Naive thymus-derived CD8-positive, alpha-beta T cell (primary cell): ENCODE measurements around the gene ALDH8A1. TPM values are rescaled to one million over a fixed set of nuclear protein-coding genes. Genes with fewer than 3 reads are reported as not detected.
A peak's percentile ranks its signal among the peaks of the same experiment; 100 is the strongest.

ENCODE experiments used
- ATAC-seq, 2 donors: fragments of 150-1000 bp; cut with Tn5 transposase in 1 of 2; sonication (Bioruptor Pico), chemical (Tn5 transposase) in 1 of 2; 1 replicate in 1 of 2; 2 replicates in 1 of 2; pipeline ENCODE4 v1.10.0; 2021; ENCODE audit warnings: mild to moderate bottlenecking in 2 of 2, moderate library complexity in 2 of 2
- POLR2A ChIA-PET: fragments of 350-600 bp; sonication (Branson Sonifier 250); formaldehyde crosslinking; loops from one replicate; lab custom pipeline; 2021; ENCODE audit warnings: antibody characterized with exemption; lab: Charles Lee
- DNase-seq, 10 donors: peaks; one replicate each; pipeline versions ENCODE4 v3.0.0 to v3.0.0-alpha.2; 2020 to 2022
- H3K27ac Mint-ChIP-seq, 10 donors: one replicate each; pipeline ENCODE4 v1.8.0; 2020 to 2022; ENCODE audit warnings: mild to moderate bottlenecking in 10 of 10, mixed read lengths in 10 of 10, moderate library complexity in 4 of 10, inconsistent platforms in 1 of 10
- H3K27me3 Mint-ChIP-seq, 5 donors: one replicate each; pipeline ENCODE4 v1.8.0; 2021 to 2022; ENCODE audit warnings: mixed read lengths in 5 of 5
- H3K36me3 Mint-ChIP-seq, 3 donors: one replicate each; pipeline ENCODE4 v1.8.0; 2020 to 2022; ENCODE audit warnings: mixed read lengths in 3 of 3, mild to moderate bottlenecking in 2 of 3, inconsistent platforms in 1 of 3
- H3K4me1 Mint-ChIP-seq, 4 donors: one replicate each; pipeline ENCODE4 v1.8.0; 2021 to 2022; ENCODE audit warnings: mixed read lengths in 4 of 4
- H3K4me3 Mint-ChIP-seq, 10 donors: one replicate each; pipeline ENCODE4 v1.8.0; 2020 to 2022; ENCODE audit warnings: mild to moderate bottlenecking in 10 of 10, mixed read lengths in 10 of 10, moderate library complexity in 6 of 10, inconsistent platforms in 1 of 10
- H3K9me3 Mint-ChIP-seq, 9 donors: one replicate each; pipeline ENCODE4 v1.8.0; 2020 to 2022; ENCODE audit warnings: mixed read lengths in 9 of 9, mild to moderate bottlenecking in 3 of 9, inconsistent platforms in 1 of 9, moderate library complexity in 1 of 9
- polyA plus RNA-seq, 3 donors: library from polyadenylated mRNA; unstranded; fragments of 300-500 nt; fragmentation: Illumina TruSeq; gene quantifications; one replicate each; pipeline ENCODE4 v1.2.3, GENCODE V29; 2021
- total RNA-seq, 8 experiments: library from RNA in 2 of 8; stranded (reverse) in 2 of 8; gene quantifications; one replicate each; pipeline ENCODE4 v1.2.3 and lab custom pipeline; 2021 to 2026

Gene ALDH8A1
- total and polyA plus RNA-seq, 5 experiments from 2014 or later, result 0.12 to 7.6 (median 2.4) TPM; not detected in 1

DNA sequence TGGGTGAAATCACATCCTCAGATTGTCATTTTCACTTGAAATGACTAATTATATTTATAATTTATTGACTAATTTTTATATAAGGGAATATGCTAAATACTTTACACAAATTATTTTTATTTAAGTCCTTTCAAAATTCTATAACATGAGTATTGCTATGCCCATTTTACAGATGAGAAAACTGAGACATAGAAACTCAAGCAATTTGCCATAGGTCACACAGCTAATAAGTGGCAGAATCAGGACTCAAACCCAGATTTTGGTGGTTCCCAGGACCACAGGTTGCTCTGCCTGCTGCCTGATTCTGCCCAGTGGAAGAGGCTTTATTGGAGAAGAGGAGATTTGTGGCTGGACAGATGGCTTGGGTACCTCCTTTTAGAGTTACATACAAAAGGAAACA lies 4.9 kb downstream of the ALDH8A1 start:
- no peak for ATAC-seq
- no peaks in the 10 kb centered on the region for H3K9me3 Mint-ChIP-seq
- H3K36me3 Mint-ChIP-seq, result peaks cover 0 to 3% (median 2%) of the 10 kb centered on the region in 3 donors
- no peak overlapping the region for H3K27ac Mint-ChIP-seq
- no peak for DNase-seq
- H3K4me3 Mint-ChIP-seq, result no peak overlapping the region
- H3K27me3 Mint-ChIP-seq, result no peaks in the 10 kb centered on the region
- POLR2A ChIA-PET, result no interaction called here
- no peaks in the 10 kb centered on the region for H3K4me1 Mint-ChIP-seq

DNA sequence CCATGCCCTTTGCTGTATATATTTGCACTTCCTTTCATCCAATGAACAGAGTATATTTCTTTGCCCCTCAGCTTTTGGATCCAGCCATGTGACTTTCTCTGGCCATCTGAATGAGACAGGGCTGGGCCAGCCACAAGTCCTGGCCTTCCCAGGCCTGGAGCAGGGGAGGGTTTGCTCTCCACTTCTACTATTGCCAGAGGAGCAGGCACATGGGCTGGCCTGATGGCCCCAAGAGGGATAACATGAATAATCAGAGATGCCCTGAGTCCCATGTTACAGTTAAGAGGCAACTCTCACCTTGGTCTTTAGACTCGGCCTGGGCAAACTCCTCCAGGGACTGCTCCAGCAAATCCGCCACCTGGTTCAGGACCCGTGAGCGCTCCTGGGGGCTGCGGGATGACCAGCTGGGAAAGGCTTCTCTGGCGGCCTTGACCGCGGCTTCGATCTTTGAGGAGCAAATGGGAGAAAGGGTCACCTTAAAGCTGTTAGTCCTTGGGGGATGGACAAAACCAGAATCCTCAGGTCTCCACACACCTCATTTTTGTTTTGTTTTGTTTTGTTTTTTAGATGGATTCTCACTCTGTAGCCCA lies 6.3 kb downstream of the ALDH8A1 start:
- no peak for ATAC-seq

DNA sequence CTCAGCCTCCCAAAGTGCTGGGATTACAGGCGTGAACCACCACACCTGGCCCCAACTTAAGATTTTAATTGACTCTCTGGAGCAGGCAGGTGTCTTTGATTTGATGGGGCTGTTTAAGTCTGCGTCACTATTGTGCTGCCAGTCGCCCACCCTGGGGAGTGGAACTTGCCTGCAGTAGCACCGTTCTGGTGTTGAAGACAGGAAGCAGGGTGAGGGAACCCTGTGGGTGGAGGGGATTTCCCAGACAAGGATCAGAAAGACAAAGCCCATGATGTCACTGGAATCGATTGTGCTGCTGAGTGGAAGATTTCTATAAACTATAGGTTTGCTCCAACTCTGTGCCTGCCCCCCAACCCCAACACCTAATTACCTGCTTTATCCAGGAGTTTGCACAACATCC lies 11.0 kb downstream of the ALDH8A1 start:
- DNase-seq (peak in 9 of 10 donors; percentile 8 to 53 (median 35)), ATAC-seq (peak; percentile 92 to 98)
- Mint-ChIP-seq H3K27ac (peak overlapping the region in 3 of 10 donors; percentile 37 to 68 (median 41)), H3K9me3 (no peaks in the 10 kb centered on the region), H3K36me3 (peaks cover 0 to 13% (median 0%) of the 10 kb centered on the region in 3 donors), H3K27me3 (no peaks in the 10 kb centered on the region), H3K4me3 (no peak overlapping the region), H3K4me1 (peaks cover 3 to 11% (median 7%) of the 10 kb centered on the region in 4 donors)
- POLR2A ChIA-PET, result no interaction called here

More for the DNA sequence above, 6.3 kb downstream of the ALDH8A1 start:
- no peaks in the 10 kb centered on the region for H3K27me3 Mint-ChIP-seq
- POLR2A ChIA-PET, result no interaction called here
- no peak overlapping the region for H3K4me3 Mint-ChIP-seq
- H3K4me1 Mint-ChIP-seq, result peaks cover 3 to 11% (median 7%) of the 10 kb centered on the region in 4 donors
- H3K36me3 Mint-ChIP-seq, result peaks cover 0 to 3% (median 2%) of the 10 kb centered on the region in 3 donors
- no peaks in the 10 kb centered on the region for H3K9me3 Mint-ChIP-seq
- no peak for DNase-seq
- peak overlapping the region in 1 of 10 donors; percentile 20 for H3K27ac Mint-ChIP-seq

DNA sequence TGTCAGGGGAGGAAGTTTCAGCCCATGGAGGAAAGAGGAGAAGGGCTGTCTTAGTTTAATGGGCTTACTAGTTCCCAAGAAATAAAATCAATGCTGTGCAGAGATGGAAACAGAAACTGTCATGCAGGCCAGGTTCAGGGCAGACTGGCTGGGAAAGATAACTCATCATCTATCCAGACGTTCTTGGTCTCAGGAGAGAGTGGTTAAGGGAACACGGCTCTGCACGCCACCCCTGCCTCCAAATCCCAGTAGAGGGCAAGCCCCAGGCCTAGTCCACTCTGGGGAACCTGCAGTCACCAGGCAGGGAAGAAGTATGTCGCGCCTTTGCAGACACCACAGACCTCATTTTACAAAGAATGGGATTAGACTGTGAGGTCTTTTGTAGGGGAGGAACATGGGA lies 12.5 kb downstream of the ALDH8A1 start:
- POLR2A ChIA-PET, result no interaction called here
- H3K27ac Mint-ChIP-seq, result no peak overlapping the region
- H3K36me3 Mint-ChIP-seq, result peaks cover 0 to 13% (median 0%) of the 10 kb centered on the region in 3 donors
- H3K27me3 Mint-ChIP-seq, result no peaks in the 10 kb centered on the region
- no peak for ATAC-seq
- H3K4me1 Mint-ChIP-seq, result peaks cover 3 to 11% (median 7%) of the 10 kb centered on the region in 4 donors
- no peak for DNase-seq
- no peak overlapping the region for H3K4me3 Mint-ChIP-seq
- H3K9me3 Mint-ChIP-seq, result no peaks in the 10 kb centered on the region

DNA sequence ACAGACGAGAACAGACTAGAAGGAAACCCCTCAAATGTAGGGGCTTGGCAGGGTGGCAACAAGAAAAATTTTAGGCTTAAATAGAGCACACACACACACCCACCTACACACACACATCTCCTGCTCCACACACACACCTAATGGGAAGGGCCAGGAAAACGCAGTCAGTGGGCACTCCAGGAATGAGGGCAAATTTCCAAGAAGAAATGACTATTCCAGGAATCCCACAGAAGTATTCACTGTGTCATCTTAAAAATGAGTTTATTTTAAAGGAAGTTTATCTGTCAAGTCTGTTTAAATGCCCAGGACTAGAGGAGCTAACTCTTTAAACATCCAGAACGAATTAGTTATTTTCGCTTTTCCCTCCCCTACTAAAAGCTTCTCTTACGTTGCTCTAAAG lies 13.0 kb downstream of the ALDH8A1 start:
- POLR2A ChIA-PET, result no interaction called here
- peaks cover 3 to 11% (median 7%) of the 10 kb centered on the region in 4 donors for H3K4me1 Mint-ChIP-seq
- no peak overlapping the region for H3K4me3 Mint-ChIP-seq
- DNase-seq (no peak), ATAC-seq (no peak)
- H3K27me3 Mint-ChIP-seq, result no peaks in the 10 kb centered on the region
- H3K27ac Mint-ChIP-seq, result no peak overlapping the region
- no peaks in the 10 kb centered on the region for H3K9me3 Mint-ChIP-seq
- H3K36me3 Mint-ChIP-seq, result peaks cover 0 to 14% (median 0%) of the 10 kb centered on the region in 3 donors

DNA sequence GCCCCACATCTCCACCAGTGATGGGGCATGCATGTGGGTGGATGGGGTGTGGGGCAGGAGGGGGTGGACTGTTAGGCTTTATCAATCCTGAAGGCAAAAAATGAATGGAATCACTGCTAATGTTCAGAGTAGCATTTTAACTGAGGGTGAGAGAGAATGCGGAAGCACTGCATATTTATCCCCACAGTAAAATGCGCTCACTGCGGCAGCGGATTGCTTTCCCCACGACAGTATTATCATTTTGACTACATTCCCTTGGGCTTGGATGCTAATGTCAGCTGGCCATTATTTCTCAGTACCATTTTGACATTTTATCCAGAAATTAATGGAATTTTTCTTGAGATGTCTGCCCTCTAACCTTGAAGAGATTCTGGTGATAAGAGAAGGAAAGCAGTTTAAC lies 13.4 kb downstream of the ALDH8A1 start:
- POLR2A ChIA-PET, result no interaction called here
- H3K9me3 Mint-ChIP-seq, result no peaks in the 10 kb centered on the region
- DNase-seq (no peak), ATAC-seq (no peak)
- H3K27ac Mint-ChIP-seq, result no peak overlapping the region
- peaks cover 3 to 11% (median 7%) of the 10 kb centered on the region in 4 donors for H3K4me1 Mint-ChIP-seq
- peaks cover 0 to 16% (median 0%) of the 10 kb centered on the region in 3 donors for H3K36me3 Mint-ChIP-seq
- H3K27me3 Mint-ChIP-seq, result no peaks in the 10 kb centered on the region
- no peak overlapping the region for H3K4me3 Mint-ChIP-seq

DNA sequence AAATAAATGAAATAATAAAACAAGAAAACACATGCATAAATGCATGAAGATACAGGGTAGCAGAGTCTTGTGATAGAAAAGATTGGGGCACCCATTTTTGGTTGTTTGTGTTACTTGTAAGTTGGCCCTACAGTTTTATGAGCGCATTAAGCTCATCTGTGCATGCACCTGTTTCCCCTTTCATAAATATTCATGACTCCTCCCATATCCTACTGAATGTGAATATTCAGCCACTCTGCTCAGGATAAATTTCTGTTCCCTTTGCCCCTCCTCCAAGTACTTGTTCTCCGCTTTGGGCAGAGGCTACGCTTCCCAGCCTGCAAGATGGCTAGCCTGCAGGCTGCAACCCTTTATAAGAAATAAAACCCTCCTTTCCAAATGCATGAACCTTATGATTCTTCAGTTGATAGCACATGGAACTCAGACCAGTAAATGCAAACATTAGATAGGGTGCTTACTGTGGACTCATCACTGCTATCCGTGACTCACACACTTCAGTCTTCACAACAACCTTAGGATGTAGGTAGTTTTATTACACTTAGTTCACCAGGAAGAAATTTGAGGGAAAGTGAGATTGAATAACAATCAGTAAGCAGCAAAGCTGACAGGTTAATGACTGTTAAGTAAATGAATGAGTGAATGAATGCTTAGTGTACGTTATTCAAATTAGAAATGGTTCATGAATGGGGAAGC lies 15.0 kb downstream of the ALDH8A1 start:
- peaks cover 0 to 16% (median 0%) of the 10 kb centered on the region in 3 donors for H3K36me3 Mint-ChIP-seq
- no peak overlapping the region for H3K4me3 Mint-ChIP-seq
- POLR2A ChIA-PET, result no interaction called here
- no peaks in the 10 kb centered on the region for H3K27me3 Mint-ChIP-seq
- no peak for ATAC-seq
- no peak for DNase-seq
- H3K27ac Mint-ChIP-seq, result no peak overlapping the region
- H3K4me1 Mint-ChIP-seq, result peaks cover 3 to 11% (median 7%) of the 10 kb centered on the region in 4 donors
- H3K9me3 Mint-ChIP-seq, result no peaks in the 10 kb centered on the region

DNA sequence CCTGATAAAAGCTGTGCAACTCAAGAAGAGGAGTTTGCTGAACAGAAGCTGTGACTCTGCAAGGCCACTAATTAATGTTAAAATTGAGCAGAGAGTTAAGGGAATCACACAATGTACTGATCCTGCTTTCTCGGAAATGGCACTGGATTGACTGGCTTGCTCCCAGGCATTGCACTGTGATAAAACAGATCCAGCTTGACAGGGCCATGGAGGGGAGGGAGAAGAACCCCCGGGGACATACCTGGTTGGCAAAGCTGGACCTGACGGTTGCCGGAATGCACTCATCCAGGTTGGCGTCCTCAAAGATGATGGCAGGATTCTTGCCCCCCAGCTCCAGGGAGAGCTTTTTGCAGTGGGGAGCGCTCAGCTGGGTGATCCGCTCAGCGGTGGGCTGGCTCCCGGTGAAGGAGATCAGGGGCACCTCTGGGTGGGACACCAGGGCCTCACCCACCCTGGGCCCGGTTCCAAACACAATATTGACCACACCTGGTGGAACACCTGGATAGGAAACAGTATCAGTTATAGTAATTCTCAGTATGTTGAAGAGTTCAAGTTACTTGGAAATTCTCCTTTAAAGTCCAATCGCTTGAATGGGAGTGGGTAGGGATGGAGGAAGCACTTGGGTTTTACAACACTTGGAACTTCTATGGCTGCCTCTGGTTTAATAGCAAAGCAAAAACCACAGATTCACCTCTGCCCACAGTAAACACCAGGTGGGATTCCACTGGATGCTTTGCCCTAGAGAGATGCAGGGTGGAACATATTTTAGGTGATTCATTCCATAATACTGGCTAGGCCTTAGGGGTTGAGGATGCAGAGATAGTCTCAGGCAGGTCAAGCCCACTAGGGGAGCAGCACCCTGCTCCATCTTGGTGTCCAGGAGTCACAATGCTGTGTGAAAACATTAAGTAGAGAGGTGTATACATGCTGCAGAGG lies 17.1 kb downstream of the ALDH8A1 start:
- no peak for ATAC-seq
- no peaks in the 10 kb centered on the region for H3K27me3 Mint-ChIP-seq
- H3K4me1 Mint-ChIP-seq, result peaks cover 0 to 3% (median 0%) of the 10 kb centered on the region in 4 donors
- H3K27ac Mint-ChIP-seq, result peak overlapping the region in 2 of 10 donors; percentile 1 to 72
- H3K4me3 Mint-ChIP-seq, result no peak overlapping the region
- POLR2A ChIA-PET, result no interaction called here
- no peaks in the 10 kb centered on the region for H3K9me3 Mint-ChIP-seq
- no peak for DNase-seq
- H3K36me3 Mint-ChIP-seq, result peaks cover 2 to 19% (median 5%) of the 10 kb centered on the region in 3 donors

DNA sequence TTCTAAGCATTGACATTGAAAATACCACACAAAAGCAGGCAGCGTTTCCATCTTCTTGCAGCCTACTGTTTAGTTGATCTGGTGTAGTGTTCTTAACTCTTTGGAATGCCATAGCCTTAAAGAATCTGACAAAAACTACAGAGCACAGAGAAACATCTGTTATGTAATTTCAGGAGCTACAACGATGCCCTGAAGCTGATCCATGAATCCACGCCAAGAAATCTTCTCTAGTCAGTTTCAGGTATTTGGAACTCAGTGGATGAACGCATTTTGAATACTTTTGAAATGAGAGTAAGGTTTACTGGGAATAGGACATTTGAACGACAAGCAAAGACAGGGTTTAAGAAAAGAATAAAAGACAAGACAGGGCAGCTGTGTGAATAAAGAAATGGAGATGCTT lies 17.8 kb downstream of the ALDH8A1 start:
- Mint-ChIP-seq H3K27ac (peak overlapping the region in 1 of 10 donors; percentile 72), H3K36me3 (peaks cover 2 to 19% (median 5%) of the 10 kb centered on the region in 3 donors)
- POLR2A ChIA-PET, result no interaction called here

DNA sequence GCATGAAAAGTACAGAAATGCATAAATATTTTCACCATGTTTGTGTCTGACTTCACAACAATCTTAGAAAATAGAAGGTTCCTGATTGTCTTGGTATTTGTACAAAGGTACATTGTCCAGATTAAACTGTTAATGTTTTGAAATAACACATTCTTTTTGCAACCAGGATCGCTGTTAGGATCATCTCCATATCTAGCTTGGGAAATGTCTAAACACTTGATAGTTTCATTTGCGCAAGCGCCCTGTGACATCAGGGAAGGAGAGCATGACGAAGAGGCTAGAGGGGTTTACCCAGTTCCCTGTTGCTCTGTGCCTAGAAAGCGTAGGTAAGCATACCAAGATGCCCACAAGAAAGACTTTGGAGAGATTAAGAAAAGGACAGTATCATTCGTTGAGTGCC lies 19.4 kb downstream of the ALDH8A1 start:
- Mint-ChIP-seq H3K27me3 (no peaks in the 10 kb centered on the region), H3K36me3 (peaks cover 7 to 23% (median 9%) of the 10 kb centered on the region in 3 donors), H3K4me1 (peaks cover 0 to 3% (median 0%) of the 10 kb centered on the region in 4 donors), H3K4me3 (no peak overlapping the region), H3K27ac (no peak overlapping the region), H3K9me3 (no peaks in the 10 kb centered on the region)
- ATAC-seq (no peak), DNase-seq (no peak)
- POLR2A ChIA-PET, result interaction anchor here (0.5 kb wide), 1 partner anchor 566 kb away, joined by 3 read pairs; no protein-coding TSS in a partner anchor

More for the DNA sequence above, 17.8 kb downstream of the ALDH8A1 start:
- ATAC-seq (no peak), DNase-seq (no peak)
- Mint-ChIP-seq H3K27me3 (no peaks in the 10 kb centered on the region), H3K9me3 (no peaks in the 10 kb centered on the region), H3K4me3 (no peak overlapping the region), H3K4me1 (peaks cover 0 to 3% (median 0%) of the 10 kb centered on the region in 4 donors)

DNA sequence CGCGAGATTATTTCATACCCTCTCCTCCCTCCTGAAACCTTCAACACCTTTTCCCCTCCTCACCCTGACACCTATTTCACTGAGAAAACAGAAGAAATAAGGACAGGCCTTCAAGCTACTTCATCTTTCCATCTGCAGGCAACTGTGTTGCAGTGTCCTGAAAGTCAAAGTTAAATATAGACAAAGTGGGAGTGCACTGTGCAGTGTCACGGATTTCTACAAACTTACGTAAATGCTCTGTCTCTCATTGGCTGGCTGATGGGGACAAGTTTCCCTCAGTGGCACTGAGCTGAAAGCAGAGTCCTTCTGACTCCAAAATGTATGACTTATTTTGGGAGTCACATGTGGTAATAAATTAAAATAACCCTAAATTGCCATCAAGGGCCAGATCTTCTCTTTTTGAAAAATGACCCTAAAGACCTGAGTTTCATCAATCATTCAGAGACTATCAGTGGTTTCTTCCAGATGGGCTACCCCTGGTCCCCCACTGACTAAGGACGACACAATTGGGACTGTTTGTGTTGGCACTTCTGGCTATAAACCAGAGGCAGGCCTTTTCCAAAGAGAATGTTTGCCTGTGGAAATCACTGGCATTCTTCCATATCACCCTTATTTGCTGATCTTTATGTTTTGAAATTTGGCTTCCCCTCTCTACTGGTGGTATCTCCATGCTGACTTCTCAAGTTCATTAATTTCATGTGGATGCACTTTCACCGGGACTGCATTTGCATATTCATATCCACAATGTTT lies 21.6 kb downstream of the ALDH8A1 start:
- H3K4me3 Mint-ChIP-seq, result no peak overlapping the region
- no peaks in the 10 kb centered on the region for H3K27me3 Mint-ChIP-seq
- no peaks in the 10 kb centered on the region for H3K9me3 Mint-ChIP-seq
- peaks cover 7 to 23% (median 11%) of the 10 kb centered on the region in 3 donors for H3K36me3 Mint-ChIP-seq
- ATAC-seq (no peak), DNase-seq (no peak)
- POLR2A ChIA-PET, result no interaction called here
- H3K27ac Mint-ChIP-seq, result peak overlapping the region in 1 of 10 donors; percentile 48
- peaks cover 0 to 3% (median 0%) of the 10 kb centered on the region in 4 donors for H3K4me1 Mint-ChIP-seq

DNA sequence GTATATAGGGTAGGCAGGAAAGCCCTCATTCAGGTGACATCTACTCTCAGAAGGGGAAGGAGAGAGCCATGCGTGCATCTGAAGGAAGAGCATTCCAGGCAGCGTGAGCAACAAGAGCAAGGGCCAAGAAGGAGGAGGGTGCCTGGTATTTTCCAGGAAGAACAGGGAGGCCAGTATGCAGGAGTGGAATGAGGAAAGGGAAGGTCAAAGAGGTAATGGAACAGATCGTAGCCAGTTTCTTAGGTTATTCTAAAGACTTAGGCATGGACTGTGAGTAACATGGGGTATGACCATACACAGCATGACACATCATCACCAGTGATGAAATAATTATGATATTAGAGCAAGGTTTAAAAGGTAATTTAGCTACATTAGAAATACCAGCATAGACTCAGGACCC lies 24.1 kb downstream of the ALDH8A1 start:
- H3K4me3 Mint-ChIP-seq, result no peak overlapping the region
- no peaks in the 10 kb centered on the region for H3K27me3 Mint-ChIP-seq
- POLR2A ChIA-PET, result no interaction called here
- H3K4me1 Mint-ChIP-seq, result peaks cover 0 to 3% (median 0%) of the 10 kb centered on the region in 4 donors
- H3K27ac Mint-ChIP-seq, result no peak overlapping the region
- H3K36me3 Mint-ChIP-seq, result peaks cover 7 to 17% (median 11%) of the 10 kb centered on the region in 3 donors
- ATAC-seq (no peak), DNase-seq (no peak)
- no peaks in the 10 kb centered on the region for H3K9me3 Mint-ChIP-seq
